HepG2 (cell line): Measurements from ENCODE around the gene BET1L. TPM values are rescaled to one million over a fixed set of nuclear protein-coding genes. Genes with fewer than 3 reads are reported as not detected.

ENCODE experiments used
- ATAC-seq: fragments of 200-7000 bp; cut with Tn5 transposase; 3 replicates; pipeline ENCODE4 v1.9.1; 2020; ENCODE audit warnings: mild to moderate bottlenecking, moderate library complexity
- BruUV-seq: library from RNA; stranded (reverse); fragments of 400-500 nt; replicated peaks from 2 replicates; lab custom pipeline; 2021; lab: Mats Ljungman, UMichigan
- CTCF ChIA-PET: fragments of 300-600 bp; formaldehyde crosslinking; extraction: SDS; loops from one replicate; lab custom pipeline; 2021; ENCODE audit warnings: low total read pairs, inconsistent platforms, low intra/inter-chr PET ratio; lab: Yijun Ruan, JAX
- POLR2A ChIA-PET: fragments of 350-600 bp; sonication (Branson Sonifier 250); formaldehyde crosslinking; loops from one replicate; lab custom pipeline; 2020; ENCODE audit warnings: antibody characterized with exemption, inconsistent platforms; lab: Yijun Ruan, JAX
- DNase-seq: peaks from one replicate; pipeline ENCODE4 v3.0.0-alpha.2; 2015; ENCODE audit warnings: low spot score
- FAIRE-seq: peaks from 3 replicates; lab custom pipeline; 2011; peaks lifted over from hg19 to GRCh38; lab: Jason Lieb, UNC
- H2AFZ ChIP-seq: one replicate; pipeline ENCODE4 v1.6.1; 2011; ENCODE audit warnings: low read length, inconsistent platforms
- H3K27ac ChIP-seq: fragments of 300-600 bp; 3 replicates; pipeline ENCODE4 v1.8.0; 2011; ENCODE audit warnings: mixed run types, mild to moderate bottlenecking, mixed read lengths, low read length, inconsistent platforms; ENCODE audit not compliant: insufficient read depth; ENCODE audit errors: extremely low read length
- H3K27me3 ChIP-seq, 2 experiments: fragments of 200-600 bp in 1 of 2; 2 replicates in 1 of 2; 3 replicates in 1 of 2; pipeline versions ENCODE4 v1.6.0 to v1.8.0; 2011; ENCODE audit warnings: low read length in 2 of 2, mild to moderate bottlenecking in 2 of 2, moderate library complexity in 2 of 2, inconsistent platforms in 1 of 2; ENCODE audit not compliant: insufficient read depth in 2 of 2, control insufficient read depth in 1 of 2
- H3K36me3 ChIP-seq, 2 experiments: fragments of 200-600 bp in 1 of 2; replicated peaks in 1 of 2; 2 replicates in 1 of 2; 3 replicates in 1 of 2; pipeline versions ENCODE4 v1.5.1 to v1.8.0; 2011; ENCODE audit warnings: low read length in 2 of 2, inconsistent platforms in 1 of 2; ENCODE audit not compliant: insufficient read depth in 2 of 2, control insufficient read depth in 1 of 2
- H3K4me1 ChIP-seq: 2 replicates; pipeline ENCODE4 v1.5.1; 2012; ENCODE audit warnings: low read length, inconsistent platforms; ENCODE audit not compliant: insufficient read depth
- H3K4me2 ChIP-seq: 2 replicates; pipeline ENCODE4 v1.6.0; 2011; ENCODE audit warnings: low read depth, low read length, inconsistent platforms
- H3K4me3 ChIP-seq, 3 experiments: fragments of 200-600 bp in 1 of 3; sonication (generic), shearing (Covaris generic) in 1 of 3; replicated peaks in 1 of 3; 2 replicates each; pipeline ENCODE4 v1.5.1; 2011 to 2016; ENCODE audit warnings: low read length in 3 of 3, inconsistent platforms in 2 of 3, low read depth in 2 of 3, mild to moderate bottlenecking in 2 of 3, control low read depth in 1 of 3, mixed read lengths in 1 of 3; ENCODE audit not compliant: insufficient read depth in 1 of 3
- H3K79me2 ChIP-seq: one replicate; pipeline ENCODE4 v1.6.1; 2011; ENCODE audit warnings: low read length, inconsistent platforms; ENCODE audit not compliant: insufficient read depth
- H3K9ac ChIP-seq: 2 replicates; pipeline ENCODE4 v1.6.0; 2011; ENCODE audit warnings: mild to moderate bottlenecking, low read depth, low read length, inconsistent platforms; ENCODE audit not compliant: insufficient read depth
- H3K9me3 ChIP-seq: 2 replicates; pipeline ENCODE4 v1.5.1; 2012; ENCODE audit warnings: mild to moderate bottlenecking, low read length
- H4K20me1 ChIP-seq: 2 replicates; pipeline ENCODE4 v1.6.0; 2011; ENCODE audit warnings: inconsistent platforms, mild to moderate bottlenecking, low read length, moderate library complexity; ENCODE audit not compliant: insufficient read depth
- HOXA5 ChIP-seq: sonication (generic); formaldehyde crosslinking; IDR thresholded peaks from 2 replicates; pipeline ENCODE4 v1.4.0; 2020; ENCODE audit warnings: missing genetic modification reagents
- IKZF5 ChIP-seq: IDR thresholded peaks from 2 replicates; pipeline ENCODE4 v1.6.1; 2018; ENCODE audit warnings: missing genetic modification reagents, mild to moderate bottlenecking, missing compliant biosample characterization
- NONO ChIP-seq, 2 experiments: fragments of 450-650 bp in 1 of 2; sonication (generic) in 1 of 2; formaldehyde crosslinking in 1 of 2; IDR thresholded peaks in 1 of 2; conservative IDR thresholded peaks in 1 of 2; 2 replicates each; pipeline versions ENCODE4 v1.6.1 to v1.8.0; 2017 to 2022; ENCODE audit warnings: mild to moderate bottlenecking in 1 of 2, missing genetic modification reagents in 1 of 2, moderate library complexity in 1 of 2
- NR1H2 ChIP-seq: sonication (generic); formaldehyde crosslinking; IDR thresholded peaks from 2 replicates; pipeline ENCODE4 v1.8.1; 2022; ENCODE audit warnings: low read depth, missing genetic modification reagents, borderline replicate concordance
- PREB ChIP-seq: sonication (generic); formaldehyde crosslinking; IDR thresholded peaks from 2 replicates; pipeline ENCODE4 v1.4.0; 2020; ENCODE audit warnings: missing genetic modification reagents
- TFDP2 ChIP-seq: sonication (generic); formaldehyde crosslinking; IDR thresholded peaks from 2 replicates; pipeline ENCODE4 v1.4.0; 2020; ENCODE audit warnings: missing genetic modification reagents
- ZKSCAN8 ChIP-seq: IDR thresholded peaks from 2 replicates; pipeline ENCODE4 v1.6.1; 2016; ENCODE audit warnings: borderline replicate concordance, missing genetic modification reagents, missing compliant biosample characterization
- ZNF660 ChIP-seq: sonication (generic); formaldehyde crosslinking; IDR thresholded peaks from 2 replicates; pipeline ENCODE4 v1.5.1; 2020; ENCODE audit warnings: mild to moderate bottlenecking, low read depth, missing genetic modification reagents, borderline replicate concordance
- ZNF777 ChIP-seq: sonication (generic); formaldehyde crosslinking; IDR thresholded peaks from 2 replicates; pipeline ENCODE4 v1.4.0; 2020; ENCODE audit warnings: missing genetic modification reagents
- ZNF780A ChIP-seq: sonication (generic); formaldehyde crosslinking; IDR thresholded peaks from 2 replicates; pipeline ENCODE4 v1.8.0; 2022; ENCODE audit warnings: mild to moderate bottlenecking, missing genetic modification reagents, moderate library complexity
- WGBS: methylation state at CpG from one replicate; pipeline ENCODE4 v1.1.6; 2017; ENCODE audit warnings: low lambda C conversion rate; 5-methylcytosine and 5-hydroxymethylcytosine counted together
- in situ Hi-C: cut with HindIII; loops from 2 replicates; pipeline ENCODE4 v1.10.0; 2017; ENCODE audit warnings: low pct_unique_long_range_greater_than_20kb; ENCODE audit not compliant: extremely low pct_ligation_motif_present
- intact Hi-C: fragments of 100-400 bp; cut with micrococcal nuclease; formaldehyde crosslinking; loops from one replicate; pipeline ENCODE4 v1.10.0; 2022; ENCODE audit not compliant: unreplicated experiment
- polyA plus RNA-seq, 8 experiments: library from polyadenylated mRNA; depleted of rRNA in 3 of 8; stranded (reverse) in 7 of 8; unstranded in 1 of 8; fragments of >200 nt; fragmentation: Illumina TruSeq in 4 of 8; extraction: Trizol in 4 of 8; gene quantifications; 2 replicates each; pipeline versions ENCODE4 v1.2.1 to v1.2.3, GENCODE V29; 2011 to 2016; ENCODE audit warnings: low read depth in 4 of 8, missing spikeins in 1 of 8, mixed read lengths in 1 of 8; ENCODE audit not compliant: insufficient read depth in 1 of 8
- total RNA-seq, 5 experiments: library from RNA; depleted of rRNA; stranded (reverse); fragments of >200 nt; fragmentation: Illumina TruSeq; extraction: Trizol; gene quantifications; 2 replicates each; pipeline ENCODE4 v1.2.3, GENCODE V29; 2016; ENCODE audit warnings: low read depth in 1 of 5

BET1L gene
- total and polyA plus RNA-seq, 2 of the 13 experiments (the other 11 are each of a cell fraction or from before 2014, with no cell fraction given), result 26.2 to 59.6 TPM

GRCh38 chr11:223884-224283 lies 16.7 kb upstream of the BET1L start:
- Histone ChIP-seq H3K9me3 (no peaks in the 10 kb centered on the region), H3K79me2 (no peaks in the 10 kb centered on the region), H3K4me1 (no peaks in the 10 kb centered on the region), H3K4me3 (no peak overlapping the region), H3K27ac (no peak overlapping the region), H4K20me1 (no peaks in the 10 kb centered on the region), H3K4me2 (no peak overlapping the region), H3K36me3 (peaks cover 3 to 8% of the 10 kb centered on the region in 2 experiments; a peak in 3 of 5 replicates), H3K9ac (no peak overlapping the region), H2AFZ (no peak overlapping the region), H3K27me3 (no peaks in the 10 kb centered on the region; a peak in 1 of 5 replicates)
- ATAC-seq (no peak), DNase-seq (no peak), FAIRE-seq (no peak)
- 98% methylated on average over 9 of the region's 9 CpGs for WGBS
- in situ Hi-C loops, result no loop called here
- BruUV-seq, result no TSS peak
- ChIA-PET POLR2A (no interaction called here), CTCF (no interaction called here)
- intact Hi-C loops, result no loop called here
- TF ChIP-seq ZNF780A (no peak), ZNF660 (CRISPR knock-in tag) (no peak), NR1H2 (CRISPR knock-in tag) (no peak), NONO (IDR thresholded peaks at IDR 0.05) (no peak), NONO (CRISPR knock-in tag; conservative IDR thresholded peaks at IDR 0.05) (no peak), TFDP2 (CRISPR knock-in tag) (no peak), ZKSCAN8 (no peak), PREB (CRISPR knock-in tag) (no peak), IKZF5 (CRISPR knock-in tag) (no peak), ZNF777 (CRISPR knock-in tag) (no peak), HOXA5 (CRISPR knock-in tag) (no peak)
